HG02623 (cell line): ENCODE measurements around the gene CDIPT.
A peak's percentile ranks its signal among the peaks of the same experiment; 100 is the strongest.
"Not testable (repeated sequence)": the region's sequence is repeated elsewhere in the genome, so short reads cannot be mapped to it uniquely, and the experiment has no call there.

Experiments used
- ATAC-seq: cut with Tn5 transposase; IDR thresholded peaks from one replicate; pipeline ENCODE4 v1.9.1; 2021; ENCODE audit warnings: moderate library complexity; ENCODE audit not compliant: unreplicated experiment

The CDIPT gene

DNA sequence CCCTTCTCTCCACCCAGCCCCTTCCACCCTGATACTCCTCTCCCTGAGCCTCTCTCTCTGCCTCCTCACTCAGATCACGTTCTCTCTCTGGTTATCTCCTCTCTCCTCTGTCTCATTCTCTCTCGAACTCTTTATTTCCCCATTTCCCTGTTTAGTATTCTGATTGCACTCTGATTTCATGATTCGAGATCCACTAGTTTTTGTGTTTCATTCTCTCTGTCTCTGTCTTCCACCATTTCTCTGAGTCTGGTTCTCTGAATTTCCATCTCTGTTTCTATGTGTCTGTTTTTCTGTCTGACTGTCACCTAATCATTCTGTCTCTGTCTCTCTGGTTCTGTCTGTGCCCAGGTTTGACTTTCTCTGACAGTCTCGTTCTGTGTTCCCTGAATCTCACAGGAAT lies 34.3 kb upstream of the CDIPT start:
- no peak for ATAC-seq

DNA sequence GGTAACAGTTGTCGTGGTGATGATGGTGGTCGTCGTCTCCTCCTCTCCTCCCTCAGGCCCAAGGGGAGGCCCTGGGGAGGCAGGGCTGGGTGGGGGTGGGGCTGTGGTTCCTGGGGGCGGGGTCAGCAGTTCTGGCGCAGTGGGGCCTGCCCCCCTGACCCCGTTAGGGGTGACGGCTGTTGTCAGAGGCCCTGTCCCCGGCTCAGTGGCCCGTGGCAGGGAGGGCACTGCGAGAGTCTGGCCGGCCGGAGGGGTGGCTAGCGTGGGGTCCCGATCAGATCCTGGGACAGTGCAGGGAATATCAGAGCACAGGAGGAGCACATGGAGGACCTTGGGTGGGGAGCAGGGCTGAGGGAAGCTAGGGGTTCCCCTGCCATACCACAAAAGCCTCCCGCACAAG lies 33.8 kb upstream of the CDIPT start:
- no peak for ATAC-seq

DNA sequence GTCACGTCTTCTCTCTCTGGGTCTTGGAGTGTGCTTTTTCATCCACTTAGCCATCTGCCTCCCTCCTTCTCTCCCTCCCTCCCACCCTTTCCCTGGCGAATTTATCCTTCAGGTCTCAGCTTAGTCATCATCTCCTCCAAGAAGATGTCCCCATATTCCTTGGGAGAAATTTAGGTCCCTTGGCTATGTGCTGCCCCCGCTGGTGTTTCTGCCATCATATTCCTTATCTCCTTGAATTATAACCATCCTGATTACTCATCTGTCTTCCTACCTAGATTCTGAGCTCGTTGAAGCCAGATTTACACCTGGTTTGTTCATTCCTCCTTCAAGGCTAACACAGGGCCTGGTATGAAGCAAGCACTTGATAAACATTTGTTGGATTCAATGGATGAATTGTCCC lies 31.3 kb upstream of the CDIPT start:
- ATAC-seq, result no peak

DNA sequence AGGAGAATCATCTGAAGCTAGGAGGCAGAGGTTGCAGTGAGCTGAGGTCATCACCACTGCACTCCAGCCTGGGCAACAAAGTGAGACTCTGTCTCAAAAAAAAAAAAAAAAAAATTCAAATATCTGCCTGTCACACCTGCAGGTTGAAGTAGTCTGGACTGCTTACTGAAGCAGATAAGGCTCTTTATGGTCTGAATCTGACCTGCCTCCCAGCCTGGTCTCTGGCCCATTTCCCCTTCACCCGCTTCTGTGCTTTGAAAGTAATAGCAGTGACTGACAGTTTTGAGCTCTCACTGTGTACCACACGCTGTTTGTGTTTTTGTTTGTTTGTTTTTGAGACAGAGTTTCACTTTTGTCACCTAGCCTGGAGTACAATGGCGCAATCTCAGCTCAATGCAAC lies 30.5 kb upstream of the CDIPT start:
- ATAC-seq, result no peak

DNA sequence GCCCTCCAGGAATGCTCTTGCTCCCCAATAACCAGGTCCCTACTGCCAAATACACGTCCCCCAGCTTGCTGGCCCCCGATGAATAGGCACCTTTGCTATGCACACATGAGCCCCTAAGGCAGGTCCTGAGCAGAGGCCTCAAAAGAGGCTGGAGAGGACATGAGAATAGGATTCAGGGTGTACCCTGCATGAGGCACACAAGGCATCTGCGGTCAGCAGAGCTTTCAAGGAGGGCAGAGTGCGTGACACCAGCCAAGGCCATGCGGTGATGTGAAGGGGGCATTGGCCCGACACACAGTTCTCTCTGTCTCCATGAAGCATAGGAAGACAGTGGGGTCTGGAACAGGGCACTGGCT lies 29.4 kb upstream of the CDIPT start:
- no peak for ATAC-seq

DNA sequence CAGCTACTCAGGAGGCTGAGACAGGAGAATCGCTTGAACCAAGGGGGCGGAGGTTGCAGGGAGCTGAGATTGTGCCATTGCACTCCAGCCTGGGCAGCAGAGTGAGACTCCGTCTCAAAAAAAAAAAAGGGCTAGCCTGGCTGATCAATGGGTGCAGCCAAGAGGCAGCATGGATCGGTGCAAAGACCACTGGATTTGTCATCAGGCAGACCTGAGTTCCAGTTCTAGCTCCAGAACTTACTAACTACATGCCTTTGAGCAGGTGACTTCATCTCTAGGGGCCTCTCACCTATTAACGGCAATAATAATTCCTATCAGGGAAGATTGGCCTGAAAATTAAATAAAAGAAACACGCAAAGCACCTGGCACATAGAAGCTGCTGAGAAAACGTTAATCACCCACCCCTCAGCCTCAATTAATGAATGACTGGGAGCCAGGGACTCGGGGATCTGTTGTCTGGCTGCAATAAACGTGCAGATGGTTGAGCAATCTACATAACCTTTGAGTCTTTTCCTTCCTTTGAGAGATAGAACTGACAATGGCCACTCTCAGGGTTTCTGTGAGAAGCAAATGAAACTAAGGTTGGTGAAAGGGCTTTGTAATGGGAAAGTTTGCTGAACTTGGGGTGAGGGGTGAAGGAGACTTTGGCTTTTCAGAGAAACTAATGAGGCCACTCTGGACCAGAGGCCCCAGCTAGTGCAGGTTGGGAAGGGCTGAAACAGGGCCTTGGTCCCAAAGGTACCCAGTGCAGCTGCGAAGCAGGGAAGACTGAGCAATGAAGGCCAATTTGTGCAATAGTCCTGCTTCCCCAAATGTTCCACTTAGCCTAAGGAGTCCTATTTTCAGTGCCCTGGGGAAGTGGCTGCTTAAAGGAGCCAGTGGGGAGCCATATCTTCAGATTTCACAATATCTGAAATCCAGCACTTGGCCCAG lies 28.8 kb upstream of the CDIPT start:
- no peak for ATAC-seq

DNA sequence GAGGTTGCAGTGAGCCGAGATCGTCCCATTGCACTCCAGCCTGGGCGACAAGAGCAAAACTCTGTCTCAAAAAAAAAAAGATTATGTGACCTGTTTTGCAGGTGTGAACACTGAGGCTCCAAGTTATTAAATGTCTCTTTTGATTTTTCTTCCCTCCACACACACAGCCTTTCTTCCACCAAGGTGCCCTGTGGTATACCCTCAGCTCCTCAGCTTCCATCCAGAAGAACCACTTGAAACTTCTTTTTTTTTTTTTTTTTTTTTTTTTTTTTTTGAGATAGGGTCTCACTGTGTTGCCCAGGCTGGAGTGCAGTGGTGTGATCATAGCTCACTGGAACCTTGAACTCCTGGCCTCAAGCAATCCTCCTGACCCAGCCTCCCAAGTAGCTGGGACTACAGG lies 26.3 kb upstream of the CDIPT start:
- ATAC-seq, result not testable (repeated sequence)

DNA sequence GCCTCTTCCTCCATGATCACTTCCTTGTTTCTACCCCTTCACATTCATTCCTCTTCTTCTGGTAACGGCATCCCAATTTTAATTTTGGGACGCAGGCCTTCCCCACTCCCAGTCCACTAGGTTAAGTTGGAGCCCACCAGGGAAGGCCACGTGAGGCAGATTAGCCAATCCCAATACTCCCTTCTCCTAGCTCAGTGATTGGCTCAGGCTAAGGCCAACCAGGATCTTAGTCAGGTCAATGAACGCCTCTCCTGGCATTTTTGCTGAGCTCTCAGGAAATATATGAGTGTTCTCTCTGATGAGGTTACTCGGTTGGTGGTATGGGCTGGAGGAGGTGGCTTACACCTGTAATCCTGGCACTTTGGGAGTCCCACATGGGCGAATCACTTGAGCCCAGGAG lies 21.0 kb upstream of the CDIPT start:
- ATAC-seq, result no peak

DNA sequence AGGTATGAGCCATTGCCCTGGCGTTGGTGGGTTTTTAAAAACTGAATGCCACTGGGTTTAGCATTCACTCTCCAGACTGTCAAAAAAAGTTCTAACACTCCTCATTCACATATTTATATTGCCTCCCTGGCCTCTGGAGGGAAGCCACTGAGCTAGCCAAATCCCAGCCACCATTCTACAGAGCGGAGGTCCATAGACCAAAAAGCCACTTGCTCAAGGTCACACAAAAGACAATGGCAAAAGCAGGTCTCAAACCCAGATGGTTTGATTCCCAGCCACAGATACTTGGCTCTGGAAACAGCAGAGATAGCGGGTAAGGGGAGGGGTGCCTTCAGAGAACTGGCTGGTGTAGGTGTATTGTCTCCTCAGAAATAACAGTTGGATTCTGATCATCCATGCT lies 18.0 kb upstream of the CDIPT start:
- ATAC-seq, result no peak

DNA sequence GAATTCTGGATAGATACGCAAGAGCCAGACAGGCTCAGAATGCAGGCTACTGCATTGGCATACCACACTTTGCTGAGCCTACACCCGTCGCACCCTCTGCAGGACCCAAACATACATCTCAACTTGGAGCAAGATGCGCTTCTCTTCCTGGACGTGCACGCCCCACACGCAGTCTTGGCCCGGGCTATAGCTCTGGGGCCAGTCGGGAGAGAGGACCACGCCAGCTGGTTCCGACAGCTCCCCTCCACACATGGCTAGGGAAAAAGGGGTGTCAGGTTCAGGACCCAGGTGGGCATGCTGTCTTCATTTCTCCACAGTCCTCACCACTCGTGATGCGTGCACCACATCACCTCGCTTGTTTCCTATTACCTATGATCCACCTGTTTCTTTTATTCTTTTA lies 15.1 kb upstream of the CDIPT start:
- no peak for ATAC-seq

DNA sequence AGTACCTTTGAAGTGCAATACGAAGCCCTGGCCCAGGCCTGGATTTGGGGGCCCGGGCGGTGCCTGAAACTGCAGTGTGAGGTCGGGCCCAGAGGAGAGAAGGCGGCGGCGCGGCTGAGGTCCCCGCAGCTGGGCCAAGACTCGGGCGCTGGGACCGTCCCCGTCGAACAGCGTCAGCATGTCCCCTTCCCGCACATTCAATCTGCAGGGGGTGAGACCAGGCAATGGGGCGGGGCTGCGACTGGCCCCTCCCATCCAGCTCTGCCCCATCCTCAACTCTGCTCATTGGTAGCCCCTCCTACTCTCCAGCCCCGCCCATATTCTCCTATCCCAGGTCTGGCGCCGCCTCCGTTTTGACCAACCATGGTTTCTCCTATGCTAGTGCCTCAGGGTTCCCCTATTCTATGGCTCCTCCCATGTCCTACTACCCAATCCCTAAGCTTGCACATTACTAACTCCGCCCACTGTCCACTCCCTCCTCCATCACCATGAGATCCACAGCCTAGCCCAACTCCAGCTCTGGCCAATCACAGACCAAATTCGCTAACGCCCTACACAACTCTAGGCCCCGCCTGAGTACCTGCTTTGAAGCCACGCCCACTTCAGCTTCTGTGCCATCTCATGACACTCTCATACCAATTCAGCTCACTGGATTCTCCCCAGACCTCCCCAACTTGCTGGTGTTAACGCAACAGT lies 14.4 kb upstream of the CDIPT start:
- ATAC-seq, result no peak

DNA sequence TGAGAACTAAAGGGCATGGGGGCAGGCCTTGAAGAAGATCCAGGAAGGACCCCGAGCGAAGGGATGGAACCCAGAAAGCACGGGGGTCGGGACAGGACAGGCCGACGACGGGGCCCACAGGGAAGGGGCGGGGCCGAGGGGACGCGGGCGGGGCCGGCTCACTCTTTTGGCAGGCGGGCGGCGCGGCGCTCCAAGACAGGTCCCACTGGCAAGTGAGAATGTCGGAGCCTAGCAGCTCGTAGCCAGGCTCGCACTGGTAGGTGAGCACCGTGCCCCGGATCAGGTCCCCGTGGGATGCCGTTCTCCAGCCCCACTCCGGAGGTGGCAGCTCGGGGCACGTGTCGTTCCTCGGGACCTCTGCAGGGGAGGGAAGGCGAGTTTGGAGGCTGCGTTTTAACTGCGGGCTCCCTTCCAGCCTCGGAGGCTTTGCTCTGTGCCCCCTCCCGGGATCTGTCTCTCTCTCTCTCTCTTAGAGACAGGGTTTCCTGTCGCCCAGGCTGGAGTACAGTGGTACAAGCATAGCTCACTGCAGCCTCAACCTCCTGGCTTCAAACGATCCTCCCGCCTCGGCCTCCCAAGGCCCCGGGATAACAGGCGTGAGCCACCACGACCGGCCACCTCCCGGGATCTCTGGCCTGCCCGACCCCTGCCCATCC lies 13.7 kb upstream of the CDIPT start:
- no peak for ATAC-seq

DNA sequence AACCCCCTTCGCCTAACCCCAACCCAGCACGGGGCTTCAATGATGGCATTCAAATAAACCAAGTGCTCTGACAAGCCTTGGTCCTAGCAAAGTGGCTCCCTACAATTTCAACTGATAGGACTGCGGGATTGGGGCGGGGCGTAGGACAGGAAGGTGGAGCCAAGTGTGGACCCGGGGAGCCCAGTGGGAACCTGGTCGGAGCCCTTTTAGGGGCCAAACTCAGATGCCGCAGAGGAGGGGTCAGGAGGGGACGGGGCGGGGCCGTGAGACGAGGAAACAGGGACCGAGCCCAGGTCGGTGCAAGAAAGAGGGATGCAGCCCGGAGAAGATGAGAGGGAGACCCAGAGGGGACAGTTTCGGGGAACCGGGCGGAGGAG lies 13.2 kb upstream of the CDIPT start:
- ATAC-seq, result no peak

DNA sequence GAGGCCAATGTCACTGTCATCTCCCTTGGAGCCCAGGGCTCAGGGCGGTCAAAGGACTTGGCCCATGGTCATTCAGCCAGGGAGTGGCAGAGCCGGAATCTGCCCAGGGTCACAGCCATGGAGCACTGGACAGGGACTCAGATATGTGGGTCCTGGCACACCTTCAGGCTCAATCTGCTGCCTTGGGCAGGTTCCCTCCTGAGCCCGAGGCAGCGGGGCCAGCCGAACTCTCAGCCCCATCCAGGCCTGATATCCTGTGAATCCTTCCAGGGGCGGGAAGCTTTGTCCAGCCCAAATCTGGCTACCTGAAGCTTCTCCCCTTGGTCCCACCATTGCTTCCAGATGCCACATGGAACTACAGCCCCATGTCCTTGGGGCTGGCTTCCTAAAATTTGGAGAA lies 12.2 kb upstream of the CDIPT start:
- no peak for ATAC-seq

DNA sequence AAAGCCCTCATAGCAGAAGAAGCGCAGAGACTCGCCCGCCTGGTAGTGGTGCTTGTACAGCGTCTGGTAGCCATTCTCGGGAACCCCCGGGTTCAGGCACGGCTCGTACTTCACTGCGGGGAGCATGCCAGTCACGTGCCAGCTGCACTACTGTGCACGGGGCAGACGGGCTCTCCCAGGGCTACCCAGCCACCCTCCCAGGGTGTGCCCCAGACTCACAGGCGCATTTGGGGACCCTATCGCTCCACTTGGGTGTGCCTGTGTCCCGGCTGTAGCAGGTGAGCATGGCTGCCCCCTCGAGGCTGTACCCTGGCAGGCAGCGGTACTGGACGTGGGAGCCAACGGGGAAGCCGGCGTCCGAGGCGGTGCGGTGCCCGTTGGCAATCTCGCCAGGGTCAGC lies 10.3 kb upstream of the CDIPT start:
- ATAC-seq, result no peak

DNA sequence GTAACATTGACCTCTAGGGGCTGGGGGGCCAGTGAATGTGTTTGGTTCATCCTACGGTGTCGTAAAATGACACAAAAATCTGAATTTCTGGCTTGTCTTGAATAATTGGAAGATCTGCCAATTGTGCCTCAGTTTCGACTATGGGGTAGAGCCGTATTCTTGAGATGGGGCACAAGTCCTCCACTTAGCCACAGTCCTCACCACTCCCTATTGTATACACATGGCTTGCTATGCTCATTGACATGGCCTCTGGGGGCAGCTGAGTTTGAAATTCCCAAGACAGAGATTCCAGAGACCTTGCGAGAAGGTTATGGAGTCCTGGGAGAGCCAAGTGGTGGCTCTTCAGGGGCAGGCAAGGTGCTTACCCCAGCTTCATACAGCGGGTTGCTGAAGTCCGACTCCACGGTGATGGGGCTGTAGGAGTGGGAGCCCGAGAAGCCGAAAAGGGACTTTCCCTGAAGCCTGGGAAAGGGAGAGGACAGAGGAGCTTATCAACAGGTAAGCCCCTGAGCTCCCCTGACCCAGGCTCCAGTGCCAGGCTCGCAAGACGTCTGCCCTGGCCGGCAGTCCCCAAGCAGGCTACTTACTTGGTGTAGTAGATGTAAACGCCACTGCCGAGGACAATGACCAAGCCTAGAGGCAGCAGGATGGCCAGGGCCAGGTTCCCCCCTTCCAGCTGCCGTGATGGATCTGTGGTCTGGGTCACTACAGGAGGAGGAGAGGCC lies 9.0 kb upstream of the CDIPT start:
- no peak for ATAC-seq

DNA sequence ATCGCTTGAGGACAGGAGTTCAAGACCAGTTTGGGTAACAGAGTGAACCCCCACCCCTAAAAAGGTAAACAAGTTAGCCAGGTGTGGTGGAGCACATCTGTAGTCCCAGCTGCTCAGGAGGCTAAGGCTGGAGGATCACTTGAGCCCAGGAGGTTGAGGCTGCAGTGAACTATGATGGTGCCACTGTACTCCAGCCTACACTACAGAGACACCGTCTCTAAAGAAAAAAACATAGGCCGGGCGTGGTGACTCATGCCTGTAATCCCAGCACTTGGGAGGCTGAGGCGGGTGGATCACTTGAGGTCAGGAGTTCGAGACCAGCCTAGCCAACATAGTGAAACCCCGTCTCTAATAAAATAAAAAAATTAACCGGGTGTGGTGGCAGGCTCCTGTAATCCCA lies 6.0 kb upstream of the CDIPT start:
- ATAC-seq, result not testable (repeated sequence)

DNA sequence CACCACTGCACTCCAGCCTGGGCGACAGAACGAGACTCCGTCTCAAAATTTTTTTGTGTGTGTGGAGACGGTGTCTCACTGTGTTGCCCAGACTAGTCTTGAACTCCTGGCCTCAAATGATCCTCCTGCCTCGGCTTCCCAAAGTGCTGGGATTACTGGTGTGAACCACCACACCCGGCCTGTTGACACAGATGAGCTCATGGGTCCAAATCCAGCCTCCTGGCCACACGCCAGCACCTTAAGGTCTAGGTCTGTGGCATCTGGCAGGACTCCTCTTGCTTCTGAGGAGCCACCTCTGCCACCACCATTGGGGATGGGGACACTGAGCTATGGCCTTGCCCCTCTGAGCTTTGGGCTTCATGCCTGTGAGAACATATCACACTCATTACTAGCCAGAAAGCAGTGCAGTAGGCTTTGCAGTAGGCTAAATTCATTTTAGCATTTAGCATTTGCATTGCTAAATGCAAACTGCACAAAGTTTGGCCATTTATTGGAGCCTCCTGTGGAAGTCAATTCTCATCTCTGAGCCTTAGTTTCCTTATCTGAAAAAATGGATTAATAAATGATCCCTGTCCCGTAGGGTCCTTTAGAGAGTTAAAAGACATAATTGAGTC lies 5.5 kb upstream of the CDIPT start:
- ATAC-seq, result no peak

DNA sequence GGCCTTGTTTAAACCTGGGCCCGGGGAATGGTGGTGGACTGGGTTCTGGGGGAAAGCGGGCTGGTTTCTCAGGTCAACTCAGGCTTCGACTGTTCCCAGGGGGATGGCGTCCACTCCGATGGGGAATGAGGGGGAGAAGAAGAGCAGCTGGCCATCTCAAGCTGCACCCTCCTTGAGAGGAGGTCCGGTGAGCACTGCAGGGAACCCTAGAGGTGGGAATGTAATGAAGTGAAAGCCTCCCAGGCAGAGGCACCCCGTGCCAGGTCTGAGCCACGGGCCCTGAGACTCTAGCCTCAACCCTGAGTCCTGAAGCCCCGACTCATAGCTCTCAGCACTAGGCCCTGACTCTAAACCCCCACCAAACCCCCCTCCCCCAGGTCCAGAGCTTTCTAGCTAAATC lies 1.2 kb upstream of the CDIPT start:
- no peak for ATAC-seq

DNA sequence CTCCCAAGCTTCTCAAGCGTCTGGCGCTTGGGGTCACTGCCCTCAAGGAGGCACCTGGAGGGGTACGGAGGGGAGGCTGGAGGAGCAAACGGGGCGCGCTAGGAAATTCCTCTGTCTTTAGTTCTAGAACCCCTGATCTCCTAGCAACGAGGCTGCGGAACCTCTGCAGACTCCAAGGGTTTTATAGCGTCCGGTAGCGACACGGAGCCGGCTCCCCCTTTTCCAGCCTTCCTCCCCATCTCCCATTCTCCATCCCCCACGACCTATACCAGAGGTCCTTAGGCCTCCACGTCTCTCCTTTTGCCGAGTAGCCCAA lies 601 bp upstream of the CDIPT start:
- ATAC-seq, result no peak

DNA sequence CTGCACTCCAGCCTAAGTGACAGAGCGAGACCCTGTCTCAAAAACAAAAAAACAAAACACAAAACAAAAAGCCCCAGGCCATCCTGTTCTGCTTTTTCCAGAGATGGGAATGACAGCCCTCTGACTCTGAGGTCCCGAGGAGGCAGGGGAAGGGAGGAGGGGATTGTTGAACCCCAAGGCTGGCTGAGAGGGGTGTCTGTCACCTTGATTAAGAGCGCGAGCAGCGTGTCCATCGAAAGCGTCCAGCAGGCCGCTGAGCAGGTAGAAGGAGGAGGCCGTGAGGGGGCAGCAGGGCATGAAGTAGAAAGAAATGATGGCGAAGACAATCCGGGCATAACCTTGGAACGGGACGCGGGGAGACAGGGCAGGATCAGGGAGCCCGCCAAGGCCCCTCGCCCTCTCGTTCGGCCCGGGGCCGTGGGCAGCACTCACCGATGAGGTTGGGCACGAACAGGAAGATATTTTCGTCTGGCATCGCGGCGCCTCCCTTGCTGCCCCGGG lies 593 bp downstream of the CDIPT start:
- peak; percentile 4 for ATAC-seq
